ENCODE results near the gene MMP20. TPM values are rescaled to one million over a fixed set of nuclear protein-coding genes. Genes with fewer than 3 reads are reported as not detected.

The MMP20 gene
- total RNA-seq, 1 experiment from 2014 or later, result not detected

GRCh38 chr11:102545701-102546100 is 79.4 kb downstream of the MMP20 start:
- intact Hi-C loops (cut with micrococcal nuclease; ENCODE audit: unreplicated experiment) (no loop called here), in situ Hi-C loops (cut with HindIII; ENCODE audit: low pct_unique_long_range_greater_than_20kb, low sequenced_read_pairs) (no loop called here)
- Histone ChIP-seq H3K4me1 (ENCODE audit: control insufficient read depth, insufficient read depth, low read length) (peaks cover 3% of the 10 kb centered on the region), H3K9me3 (ENCODE audit: control insufficient read depth, insufficient read depth, low read depth, low read length) (no peaks in the 10 kb centered on the region), H3K27ac (ENCODE audit: low read length) (peak overlapping the region; percentile 37; the same call in 1 of the 2 replicates), H3K4me3 (ENCODE audit: low read depth in 2 of 2, low read length in 2 of 2) (no peak overlapping the region), H3K27me3 (ENCODE audit: control insufficient read depth, insufficient read depth, low read length) (no peaks in the 10 kb centered on the region), H3K36me3 (ENCODE audit: control insufficient read depth, insufficient read depth, low read length) (no peaks in the 10 kb centered on the region)
- ATAC-seq (no peak), DNase-seq (ENCODE audit: low read depth, low spot score) (no peak)
- BruUV-seq (replicated peaks), result no TSS peak
- ChIA-PET CTCF (interaction anchor here (0.6 to 0.9 kb wide), 2 partner anchors 103 to 238 kb away, joined by 3 read pairs; no protein-coding TSS in a partner anchor), POLR2A (no interaction called here)
- TF ChIP-seq SIN3A (IDR thresholded peaks at IDR 0.05; ENCODE audit: borderline replicate concordance, insufficient read depth, low read depth, low read length) (no peak), REST (IDR thresholded peaks at IDR 0.05; ENCODE audit: insufficient read depth in 1 of 2, low read depth in 2 of 2, low read length in 1 of 2) (no peak), POLR2AphosphoS5 (IDR thresholded peaks at IDR 0.05; ENCODE audit: low read depth, low read length) (no peak), CTCF (IDR thresholded peaks at IDR 0.05) (no peak), TCF7L2 (IDR thresholded peaks at IDR 0.05; ENCODE audit: low read depth, low read length) (no peak)

- POLR2A ChIA-PET, result no interaction called here
- in situ Hi-C loops (cut with HindIII; ENCODE audit: low pct_unique_long_range_greater_than_20kb, low sequenced_read_pairs), result no loop called here
- CTCF ChIA-PET, result no interaction called here
These were observed 80.5 kb downstream of the MMP20 start for GRCh38 chr11:102544594-102544993.

More at GRCh38 chr11:102544594-102544993, 80.5 kb downstream of the MMP20 start:
- Histone ChIP-seq H3K36me3 (ENCODE audit: control insufficient read depth, insufficient read depth, low read length) (no peaks in the 10 kb centered on the region), H3K4me3 (ENCODE audit: low read depth in 2 of 2, low read length in 2 of 2) (no peak overlapping the region), H3K27me3 (ENCODE audit: control insufficient read depth, insufficient read depth, low read length) (no peaks in the 10 kb centered on the region), H3K4me1 (ENCODE audit: control insufficient read depth, insufficient read depth, low read length) (0 out of 2 replicates have a peak, but pooled peaks cover 3% of the 10 kb centered on the region), H3K27ac (ENCODE audit: low read length) (no peak overlapping the region), H3K9me3 (ENCODE audit: control insufficient read depth, insufficient read depth, low read depth, low read length) (no peaks in the 10 kb centered on the region)
- TF ChIP-seq POLR2AphosphoS5 (IDR thresholded peaks at IDR 0.05; ENCODE audit: low read depth, low read length) (no peak), REST (IDR thresholded peaks at IDR 0.05; ENCODE audit: insufficient read depth in 1 of 2, low read depth in 2 of 2, low read length in 1 of 2) (no peak), CTCF (IDR thresholded peaks at IDR 0.05) (no peak), TCF7L2 (IDR thresholded peaks at IDR 0.05; ENCODE audit: low read depth, low read length) (no peak), SIN3A (IDR thresholded peaks at IDR 0.05; ENCODE audit: borderline replicate concordance, insufficient read depth, low read depth, low read length) (no peak)
- BruUV-seq (replicated peaks), result no TSS peak
- ATAC-seq (no peak), DNase-seq (ENCODE audit: low read depth, low spot score) (no peak)
- intact Hi-C loops (cut with micrococcal nuclease; ENCODE audit: unreplicated experiment), result no loop called here
